ENCODE results near the gene CCDC134.

Gene CCDC134

DNA sequence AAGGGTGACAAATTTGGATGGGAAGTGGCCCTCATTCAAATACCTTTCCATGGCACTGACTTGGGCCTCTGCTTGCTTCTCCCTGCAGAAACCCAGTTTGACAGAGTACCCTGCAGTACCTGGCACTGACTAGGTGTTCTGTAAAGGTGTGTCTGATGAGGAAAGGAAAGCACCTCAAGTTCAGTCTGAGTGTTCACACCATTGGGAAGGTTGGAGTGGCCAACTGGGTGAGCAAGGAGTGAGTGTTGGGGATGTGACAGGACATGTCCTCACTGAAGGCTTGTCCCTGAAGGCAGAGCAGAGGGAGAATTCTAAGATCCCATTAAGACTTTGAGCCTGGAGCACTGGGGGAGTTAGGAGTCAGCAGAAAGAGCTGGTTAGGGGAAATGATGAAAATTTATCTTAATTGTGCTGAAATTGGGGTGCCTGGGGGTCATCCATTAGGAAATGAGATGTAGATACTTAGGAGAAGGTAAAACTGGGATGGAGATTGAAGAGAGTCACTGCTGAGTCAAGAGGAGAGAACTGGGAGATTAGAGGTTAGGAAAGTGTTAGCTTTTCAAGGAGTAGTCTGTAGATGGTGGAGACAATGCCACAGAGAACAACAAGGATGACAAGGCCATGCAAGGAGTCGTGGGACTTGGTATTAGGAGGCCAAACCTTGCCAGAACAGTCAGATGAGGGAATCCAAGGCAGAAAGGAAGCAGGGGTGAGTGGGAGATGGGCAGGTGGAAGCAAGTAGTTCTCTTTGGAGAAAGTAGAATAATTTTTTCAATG is 38.6 kb downstream of the CCDC134 start:
- peak overlapping the region; percentile 55 for H3K27ac ChIP-seq
- TF ChIP-seq, protein P1, sequence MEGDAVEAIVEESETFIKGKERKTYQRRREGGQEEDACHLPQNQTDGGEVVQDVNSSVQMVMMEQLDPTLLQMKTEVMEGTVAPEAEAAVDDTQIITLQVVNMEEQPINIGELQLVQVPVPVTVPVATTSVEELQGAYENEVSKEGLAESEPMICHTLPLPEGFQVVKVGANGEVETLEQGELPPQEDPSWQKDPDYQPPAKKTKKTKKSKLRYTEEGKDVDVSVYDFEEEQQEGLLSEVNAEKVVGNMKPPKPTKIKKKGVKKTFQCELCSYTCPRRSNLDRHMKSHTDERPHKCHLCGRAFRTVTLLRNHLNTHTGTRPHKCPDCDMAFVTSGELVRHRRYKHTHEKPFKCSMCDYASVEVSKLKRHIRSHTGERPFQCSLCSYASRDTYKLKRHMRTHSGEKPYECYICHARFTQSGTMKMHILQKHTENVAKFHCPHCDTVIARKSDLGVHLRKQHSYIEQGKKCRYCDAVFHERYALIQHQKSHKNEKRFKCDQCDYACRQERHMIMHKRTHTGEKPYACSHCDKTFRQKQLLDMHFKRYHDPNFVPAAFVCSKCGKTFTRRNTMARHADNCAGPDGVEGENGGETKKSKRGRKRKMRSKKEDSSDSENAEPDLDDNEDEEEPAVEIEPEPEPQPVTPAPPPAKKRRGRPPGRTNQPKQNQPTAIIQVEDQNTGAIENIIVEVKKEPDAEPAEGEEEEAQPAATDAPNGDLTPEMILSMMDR (IDR thresholded peaks at IDR 0.05): no peak
- no peak for TF ChIP-seq ZFX (IDR thresholded peaks at IDR 0.05; ENCODE audit: borderline replicate concordance)

DNA sequence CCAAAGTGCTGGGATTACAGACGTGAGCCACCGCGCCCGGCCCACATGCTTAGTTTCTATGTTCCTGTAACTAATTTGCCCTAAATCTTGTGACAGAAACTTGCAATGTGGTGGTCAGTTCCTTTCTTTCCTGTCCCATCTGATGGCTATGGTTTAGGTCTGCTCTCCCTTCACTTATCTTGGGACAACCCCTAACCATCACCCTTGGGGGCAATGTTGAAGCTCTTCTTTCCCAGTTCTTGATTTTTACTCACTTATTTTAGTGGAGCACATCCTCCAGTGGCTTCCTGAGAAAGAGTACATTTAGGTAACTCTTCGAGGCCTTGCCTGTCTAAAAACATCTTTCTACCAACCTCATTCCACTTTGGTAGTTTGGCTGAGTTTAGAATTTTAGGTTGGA is 39.7 kb downstream of the CCDC134 start:
- H3K27ac ChIP-seq: peak overlapping the region; percentile 55

DNA sequence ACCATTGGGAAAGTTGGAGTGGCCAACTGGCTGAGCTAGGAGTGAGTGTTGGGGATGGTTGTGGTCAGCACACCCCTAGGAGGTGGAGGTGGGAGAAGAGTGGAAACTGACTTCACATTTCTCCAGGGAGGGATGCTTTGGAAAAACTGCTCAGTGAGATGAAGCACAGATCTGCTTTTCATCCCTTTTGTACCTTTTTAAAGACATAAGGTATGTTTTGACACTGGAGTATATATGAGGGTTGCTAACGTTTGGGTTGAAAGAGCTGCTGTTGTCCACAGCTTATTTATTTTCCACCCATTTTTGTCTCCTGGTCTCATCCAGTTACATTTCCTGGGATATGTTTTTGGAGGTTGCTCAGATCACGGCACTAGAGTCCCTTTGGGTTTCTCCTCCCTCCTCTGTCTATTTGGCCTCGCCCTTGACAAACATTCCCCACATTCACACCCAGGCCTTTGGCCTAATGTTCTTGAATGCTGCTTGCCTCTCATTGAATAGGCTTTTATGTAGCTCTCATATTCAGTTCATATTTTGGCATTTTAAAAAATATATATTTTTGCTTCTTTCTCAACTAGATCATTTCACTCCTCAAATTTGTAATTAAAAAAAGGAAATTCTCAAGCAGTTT is 40.7 kb downstream of the CCDC134 start:
- peak overlapping the region; percentile 55 for H3K27ac ChIP-seq
- TF ChIP-seq ZFX (IDR thresholded peaks at IDR 0.05; ENCODE audit: borderline replicate concordance): no peak
- TF ChIP-seq, protein P1 (IDR thresholded peaks at IDR 0.05): no peak

More for the DNA sequence above, 39.7 kb downstream of the CCDC134 start:
- TF ChIP-seq, protein P1 (IDR thresholded peaks at IDR 0.05): no peak
- no peak for TF ChIP-seq ZFX (IDR thresholded peaks at IDR 0.05; ENCODE audit: borderline replicate concordance)

DNA sequence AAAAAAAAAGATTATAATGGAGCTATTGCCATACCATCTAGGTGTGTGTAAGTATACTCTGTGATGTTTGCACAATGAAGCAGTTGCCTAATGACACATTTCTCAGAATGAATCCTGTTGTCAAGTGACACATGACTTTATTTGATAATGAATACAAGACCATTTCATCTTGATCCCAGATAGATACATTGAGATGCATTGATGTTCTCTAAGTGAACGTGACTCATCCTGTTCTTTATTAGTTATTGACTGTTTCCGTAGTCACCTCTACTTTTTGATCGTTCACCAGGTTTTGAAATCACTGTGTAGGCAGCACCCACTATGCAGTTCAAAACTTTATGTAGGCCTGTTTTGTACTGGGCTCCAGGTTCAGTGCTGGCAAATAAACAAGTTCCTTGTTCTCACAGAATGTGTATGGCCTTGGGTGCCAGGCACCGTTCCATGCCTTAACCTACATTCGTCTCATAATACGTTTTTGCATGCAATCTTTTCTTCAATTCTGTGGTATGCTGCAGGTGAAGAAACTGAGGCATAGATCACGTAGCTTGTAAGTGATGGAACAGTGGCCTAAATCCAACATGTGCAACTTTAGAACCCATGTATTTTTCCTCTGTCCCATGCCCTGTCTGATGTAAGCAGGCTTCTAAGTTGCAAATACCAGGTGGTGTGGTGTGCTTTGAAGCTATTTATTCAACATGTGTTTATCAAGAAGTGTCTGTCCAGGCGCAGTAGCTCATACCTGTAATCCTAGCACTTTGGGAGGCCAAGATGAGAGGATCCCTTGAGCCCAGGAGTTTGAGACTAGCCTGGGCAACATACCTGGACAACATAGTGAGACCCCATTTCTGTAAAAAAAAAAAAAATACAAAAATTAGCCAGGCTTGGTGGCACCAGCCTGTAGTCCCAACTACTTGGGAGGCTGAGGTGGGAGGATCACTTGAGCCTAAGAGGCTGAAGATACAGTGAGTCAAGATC is 42.8 kb downstream of the CCDC134 start:
- TF ChIP-seq ZFX (IDR thresholded peaks at IDR 0.05; ENCODE audit: borderline replicate concordance): no peak
- TF ChIP-seq, protein P1 (IDR thresholded peaks at IDR 0.05): no peak
- peak overlapping the region; percentile 55 for H3K27ac ChIP-seq

DNA sequence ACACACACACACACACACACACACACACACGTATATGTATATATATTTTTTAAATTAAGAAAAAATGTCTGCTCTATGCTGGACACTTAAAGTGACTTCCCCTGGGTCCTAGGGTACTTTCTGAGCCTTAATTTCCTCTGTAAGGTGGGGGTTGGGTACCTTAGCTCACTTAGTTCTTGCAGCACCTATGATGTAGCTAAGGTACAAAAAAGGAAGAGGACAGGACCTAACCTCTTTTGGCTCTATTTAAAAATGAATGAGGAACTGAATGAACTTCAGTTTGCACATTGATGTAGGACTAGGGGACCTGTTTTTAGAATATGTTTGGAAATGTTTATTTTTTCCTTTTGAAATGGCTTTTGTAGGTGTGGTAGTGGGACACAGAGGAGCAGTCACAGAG is 43.6 kb downstream of the CCDC134 start:
- no peak for TF ChIP-seq ZFX (IDR thresholded peaks at IDR 0.05; ENCODE audit: borderline replicate concordance)
- TF ChIP-seq, protein P1 (IDR thresholded peaks at IDR 0.05): no peak
- peak overlapping the region; percentile 55 for H3K27ac ChIP-seq

DNA sequence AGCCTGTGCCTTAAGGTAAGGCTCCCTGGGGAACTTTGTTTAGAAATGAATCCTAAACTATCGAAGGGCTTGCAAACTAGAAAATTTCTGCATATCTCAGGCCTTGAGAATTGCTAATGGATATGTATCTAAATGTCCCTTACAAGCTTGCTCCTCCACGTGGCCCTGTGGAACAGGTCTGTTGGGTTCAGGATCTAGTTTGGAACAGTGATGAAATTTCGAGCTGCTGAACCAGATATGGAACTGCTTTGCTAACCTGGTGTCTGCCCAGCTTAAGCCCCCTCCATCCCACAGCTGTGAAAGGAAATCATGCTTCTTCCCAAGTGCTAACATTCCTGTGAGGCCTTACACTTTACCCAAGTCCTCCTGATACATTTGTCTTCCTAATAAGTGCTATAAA is 44.0 kb downstream of the CCDC134 start:
- TF ChIP-seq ZFX (IDR thresholded peaks at IDR 0.05; ENCODE audit: borderline replicate concordance): no peak
- TF ChIP-seq, protein P1 (IDR thresholded peaks at IDR 0.05): no peak
- H3K27ac ChIP-seq: peak overlapping the region; percentile 55

All from 22Rv1 (cell line).